Prostate gland (tissue), 2 donors: ENCODE results near the gene CLIC1.

Source experiments
- POLR2A ChIP-seq: fragments of 450-650 bp; IDR thresholded peaks from one replicate; pipeline ENCODE4 v1.6.1; 2016; ENCODE audit warnings: antibody characterized with exemption, mild to moderate bottlenecking
- TF ChIP-seq, protein P1 (sequence below), 4 experiments: fragments of 200-600 bp in 2 of 4; fragments of 450-650 bp in 2 of 4; sonication (generic) in 2 of 4; IDR thresholded peaks; 1 replicate in 3 of 4; 2 replicates in 1 of 4; pipeline ENCODE4 v1.5.1; 2016 to 2019; ENCODE audit warnings: antibody characterized with exemption in 4 of 4, mild to moderate bottlenecking in 2 of 4, moderate library complexity in 2 of 4

- TF ChIP-seq, protein P1, sequence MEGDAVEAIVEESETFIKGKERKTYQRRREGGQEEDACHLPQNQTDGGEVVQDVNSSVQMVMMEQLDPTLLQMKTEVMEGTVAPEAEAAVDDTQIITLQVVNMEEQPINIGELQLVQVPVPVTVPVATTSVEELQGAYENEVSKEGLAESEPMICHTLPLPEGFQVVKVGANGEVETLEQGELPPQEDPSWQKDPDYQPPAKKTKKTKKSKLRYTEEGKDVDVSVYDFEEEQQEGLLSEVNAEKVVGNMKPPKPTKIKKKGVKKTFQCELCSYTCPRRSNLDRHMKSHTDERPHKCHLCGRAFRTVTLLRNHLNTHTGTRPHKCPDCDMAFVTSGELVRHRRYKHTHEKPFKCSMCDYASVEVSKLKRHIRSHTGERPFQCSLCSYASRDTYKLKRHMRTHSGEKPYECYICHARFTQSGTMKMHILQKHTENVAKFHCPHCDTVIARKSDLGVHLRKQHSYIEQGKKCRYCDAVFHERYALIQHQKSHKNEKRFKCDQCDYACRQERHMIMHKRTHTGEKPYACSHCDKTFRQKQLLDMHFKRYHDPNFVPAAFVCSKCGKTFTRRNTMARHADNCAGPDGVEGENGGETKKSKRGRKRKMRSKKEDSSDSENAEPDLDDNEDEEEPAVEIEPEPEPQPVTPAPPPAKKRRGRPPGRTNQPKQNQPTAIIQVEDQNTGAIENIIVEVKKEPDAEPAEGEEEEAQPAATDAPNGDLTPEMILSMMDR (IDR thresholded peaks at IDR 0.05) = no peak
- TF ChIP-seq POLR2A = no peak
Measured at GRCh38 chr6:31710523-31711219, 25.7 kb downstream of the CLIC1 start.
